SK-N-SH (cell line): ENCODE measurements around the gene CST9L. TPM values are rescaled to one million over a fixed set of nuclear protein-coding genes. Genes with fewer than 3 reads are reported as not detected.

Source experiments
- CTCF ChIA-PET: fragments of 300-600, 350-600 bp; formaldehyde crosslinking; extraction: SDS; loops from one replicate; lab custom pipeline; 2021; lab: Yijun Ruan, JAX
- POLR2A ChIA-PET: fragments of 350-600 bp; sonication (Branson Sonifier 250); formaldehyde crosslinking; extraction: SDS; loops from one replicate; lab custom pipeline; 2020; ENCODE audit warnings: antibody characterized with exemption, inconsistent platforms; lab: Yijun Ruan, JAX
- DNase-seq: peaks from one replicate; pipeline ENCODE4 v3.0.0; 2012
- H2AFZ ChIP-seq: fragments of 200-600 bp; sonication (generic); 2 replicates; pipeline ENCODE4 v1.8.1; 2016; ENCODE audit warnings: antibody characterized with exemption, mild to moderate bottlenecking, low read depth
- H3F3A ChIP-seq: fragments of 200-600 bp; sonication (generic); replicated peaks from 2 replicates; pipeline ENCODE3; 2016; ENCODE audit warnings: antibody characterized with exemption, mild to moderate bottlenecking; ENCODE audit not compliant: insufficient read depth
- H3K27ac ChIP-seq, 2 experiments: fragments of 200-500 bp in 1 of 2; fragments of 200-600 bp in 1 of 2; sonication (Bioruptor generic) in 1 of 2; sonication (generic), shearing (Covaris generic) in 1 of 2; 2 replicates each; pipeline versions ENCODE4 v1.5.1 to v1.6.1; 2014 to 2016; ENCODE audit warnings: low read depth in 2 of 2, inconsistent platforms in 1 of 2, low read length in 1 of 2, mild to moderate bottlenecking in 1 of 2, mixed read lengths in 1 of 2
- H3K27me3 ChIP-seq: fragments of 200-600 bp; sonication (generic), shearing (Covaris generic); 2 replicates; pipeline ENCODE4 v1.6.1; 2016; ENCODE audit warnings: mixed run types; ENCODE audit not compliant: insufficient read depth
- H3K36me3 ChIP-seq, 2 experiments: fragments of 200-500 bp in 1 of 2; fragments of 200-600 bp in 1 of 2; sonication (Bioruptor generic) in 1 of 2; sonication (generic) in 1 of 2; replicated peaks in 1 of 2; 2 replicates each; pipeline versions ENCODE3 to v1.5.1; 2014 to 2016; ENCODE audit warnings: low read length in 1 of 2, mild to moderate bottlenecking in 1 of 2; ENCODE audit not compliant: insufficient read depth in 2 of 2, control insufficient read depth in 1 of 2
- H3K4me1 ChIP-seq, 2 experiments: fragments of 200-500 bp in 1 of 2; fragments of 200-600 bp in 1 of 2; sonication (Bioruptor generic) in 1 of 2; sonication (generic), shearing (Covaris generic) in 1 of 2; 2 replicates each; pipeline versions ENCODE4 v1.5.1 to v1.6.1; 2014 to 2016; ENCODE audit warnings: low read depth in 1 of 2, low read length in 1 of 2, mixed run types in 1 of 2; ENCODE audit not compliant: insufficient read depth in 2 of 2, control insufficient read depth in 1 of 2
- H3K4me2 ChIP-seq: fragments of 200-600 bp; sonication (generic), shearing (Covaris generic); 2 replicates; pipeline ENCODE4 v1.6.1; 2017; ENCODE audit warnings: mixed run types
- H3K4me3 ChIP-seq, 2 experiments: fragments of 200-500 bp in 1 of 2; fragments of 200-600 bp in 1 of 2; sonication (Bioruptor generic) in 1 of 2; sonication (generic), shearing (Covaris generic) in 1 of 2; 2 replicates each; pipeline versions ENCODE4 v1.5.1 to v1.8.1; 2014 to 2016; ENCODE audit warnings: low read depth in 2 of 2, inconsistent platforms in 1 of 2, low read length in 1 of 2, mild to moderate bottlenecking in 1 of 2, mixed read lengths in 1 of 2, moderate library complexity in 1 of 2
- H3K79me2 ChIP-seq: fragments of 200-600 bp; sonication (generic); 2 replicates; pipeline ENCODE4 v1.8.1; 2017; ENCODE audit warnings: mild to moderate bottlenecking; ENCODE audit not compliant: insufficient read depth
- H3K9ac ChIP-seq: fragments of 200-600 bp; sonication (generic); 2 replicates; pipeline ENCODE4 v1.6.1; 2017; ENCODE audit warnings: mixed run types
- H3K9me2 ChIP-seq: fragments of 200-600 bp; sonication (generic); 2 replicates; pipeline ENCODE4 v1.6.1; 2017; ENCODE audit warnings: mixed run types
- H3K9me3 ChIP-seq: fragments of 200-600 bp; sonication (generic); 2 replicates; pipeline ENCODE4 v1.6.1; 2017; ENCODE audit warnings: mixed run types, mild to moderate bottlenecking, moderate library complexity
- H4K20me1 ChIP-seq: fragments of 200-600 bp; sonication (generic); 2 replicates; pipeline ENCODE4 v1.6.1; 2017; ENCODE audit warnings: mild to moderate bottlenecking, mixed run types; ENCODE audit not compliant: insufficient read depth
- CHD2 ChIP-seq: fragments of 150-350 bp; IDR thresholded peaks from 2 replicates; pipeline ENCODE4 v1.6.1; 2018; ENCODE audit warnings: low read length; ENCODE audit not compliant: partially characterized antibody
- RFX5 ChIP-seq: IDR thresholded peaks from 2 replicates; pipeline ENCODE4 v1.6.1; 2012; ENCODE audit warnings: mild to moderate bottlenecking, improper control_type of control experiment, low read length
- RXRA ChIP-seq: IDR thresholded peaks from 2 replicates; pipeline ENCODE4 v1.4.0; 2012; ENCODE audit warnings: low read depth, mild to moderate bottlenecking, borderline replicate concordance
- SIN3A ChIP-seq: IDR thresholded peaks from 2 replicates; pipeline ENCODE4 v1.6.1; 2012; ENCODE audit warnings: low read depth, mild to moderate bottlenecking, low read length, moderate library complexity, borderline replicate concordance
- YY1 ChIP-seq: IDR thresholded peaks from 2 replicates; pipeline ENCODE4 v1.4.0; 2012; ENCODE audit warnings: low read depth, mild to moderate bottlenecking
- WGBS: methylation state at CpG from one replicate; pipeline ENCODE4 v1.1.6; 2017; ENCODE audit warnings: low lambda C conversion rate; 5-methylcytosine and 5-hydroxymethylcytosine counted together
- polyA plus RNA-seq, 3 experiments: library from polyadenylated mRNA; depleted of rRNA; stranded (reverse); fragments of >200 nt; gene quantifications; 2 replicates each; pipeline ENCODE4 v1.2.3, GENCODE V29; 2012
- TF ChIP-seq, protein P1 (sequence below): IDR thresholded peaks from 2 replicates; pipeline ENCODE4 v1.4.0; 2012; ENCODE audit warnings: low read depth, borderline replicate concordance
- TF ChIP-seq, protein P2 (sequence below): IDR thresholded peaks from 2 replicates; pipeline ENCODE4 v1.4.0; 2012; ENCODE audit warnings: low read depth
- TF ChIP-seq, protein P3 (sequence below): IDR thresholded peaks from 2 replicates; pipeline ENCODE4 v1.6.1; 2012; ENCODE audit warnings: mild to moderate bottlenecking, low read depth, low read length, moderate library complexity
- TF ChIP-seq, protein P4 (sequence below): fragments of 200-600 bp; sonication (generic); IDR thresholded peaks from 2 replicates; pipeline ENCODE4 v1.6.1; 2017; ENCODE audit warnings: antibody characterized with exemption, mild to moderate bottlenecking, moderate library complexity
- TF ChIP-seq, protein P5 (sequence below): IDR thresholded peaks from 2 replicates; pipeline ENCODE4 v1.4.0; 2012; ENCODE audit warnings: low read depth, borderline replicate concordance

The CST9L gene
- polyA plus RNA-seq, 1 of the 3 experiments (the other 2 are of a cell fraction) = not detected

DNA sequence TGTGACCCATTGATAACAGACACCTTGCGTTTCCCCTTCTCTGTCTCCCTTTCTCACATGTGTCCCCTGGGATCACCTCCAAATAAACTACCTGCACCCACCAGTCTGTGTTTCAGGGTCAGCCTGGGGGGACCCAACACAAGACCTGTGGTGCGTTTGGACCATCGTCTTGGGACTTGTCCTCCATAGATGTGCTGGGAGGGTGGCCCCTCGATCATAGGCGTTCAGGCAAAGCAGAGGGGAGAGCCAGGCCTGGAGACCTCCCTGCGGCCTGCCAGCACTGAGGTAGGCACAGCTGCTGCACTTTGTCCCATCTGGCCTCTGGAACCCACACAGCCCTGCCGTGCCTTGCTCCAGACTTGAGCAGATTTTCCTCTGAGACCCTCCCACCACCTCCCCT, 19.3 kb upstream of the CST9L start:
- ChIA-PET CTCF (no interaction called here), POLR2A (no interaction called here)
- Histone ChIP-seq H3K79me2 (no peaks in the 10 kb centered on the region), H3K4me3 (no peak overlapping the region), H4K20me1 (no peaks in the 10 kb centered on the region), H3K9me3 (no peaks in the 10 kb centered on the region), H2AFZ (no peak overlapping the region), H3K4me2 (no peak overlapping the region), H3K36me3 (no peaks in the 10 kb centered on the region), H3K27me3 (no peaks in the 10 kb centered on the region), H3F3A (no peaks in the 10 kb centered on the region), H3K27ac (no peak overlapping the region), H3K9ac (no peak overlapping the region), H3K9me2 (no peaks in the 10 kb centered on the region), H3K4me1 (no peaks in the 10 kb centered on the region)
- 32% methylated on average over 2 of the region's 7 CpGs for WGBS
- DNase-seq = no peak
- TF ChIP-seq, protein P1, sequence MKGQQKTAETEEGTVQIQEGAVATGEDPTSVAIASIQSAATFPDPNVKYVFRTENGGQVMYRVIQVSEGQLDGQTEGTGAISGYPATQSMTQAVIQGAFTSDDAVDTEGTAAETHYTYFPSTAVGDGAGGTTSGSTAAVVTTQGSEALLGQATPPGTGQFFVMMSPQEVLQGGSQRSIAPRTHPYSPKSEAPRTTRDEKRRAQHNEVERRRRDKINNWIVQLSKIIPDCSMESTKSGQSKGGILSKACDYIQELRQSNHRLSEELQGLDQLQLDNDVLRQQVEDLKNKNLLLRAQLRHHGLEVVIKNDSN = no peak
- no peak for TF ChIP-seq RFX5
- no peak for TF ChIP-seq SIN3A
- TF ChIP-seq YY1 = no peak
- TF ChIP-seq, protein P2, sequence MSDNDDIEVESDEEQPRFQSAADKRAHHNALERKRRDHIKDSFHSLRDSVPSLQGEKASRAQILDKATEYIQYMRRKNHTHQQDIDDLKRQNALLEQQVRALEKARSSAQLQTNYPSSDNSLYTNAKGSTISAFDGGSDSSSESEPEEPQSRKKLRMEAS = no peak
- TF ChIP-seq, protein P3, sequence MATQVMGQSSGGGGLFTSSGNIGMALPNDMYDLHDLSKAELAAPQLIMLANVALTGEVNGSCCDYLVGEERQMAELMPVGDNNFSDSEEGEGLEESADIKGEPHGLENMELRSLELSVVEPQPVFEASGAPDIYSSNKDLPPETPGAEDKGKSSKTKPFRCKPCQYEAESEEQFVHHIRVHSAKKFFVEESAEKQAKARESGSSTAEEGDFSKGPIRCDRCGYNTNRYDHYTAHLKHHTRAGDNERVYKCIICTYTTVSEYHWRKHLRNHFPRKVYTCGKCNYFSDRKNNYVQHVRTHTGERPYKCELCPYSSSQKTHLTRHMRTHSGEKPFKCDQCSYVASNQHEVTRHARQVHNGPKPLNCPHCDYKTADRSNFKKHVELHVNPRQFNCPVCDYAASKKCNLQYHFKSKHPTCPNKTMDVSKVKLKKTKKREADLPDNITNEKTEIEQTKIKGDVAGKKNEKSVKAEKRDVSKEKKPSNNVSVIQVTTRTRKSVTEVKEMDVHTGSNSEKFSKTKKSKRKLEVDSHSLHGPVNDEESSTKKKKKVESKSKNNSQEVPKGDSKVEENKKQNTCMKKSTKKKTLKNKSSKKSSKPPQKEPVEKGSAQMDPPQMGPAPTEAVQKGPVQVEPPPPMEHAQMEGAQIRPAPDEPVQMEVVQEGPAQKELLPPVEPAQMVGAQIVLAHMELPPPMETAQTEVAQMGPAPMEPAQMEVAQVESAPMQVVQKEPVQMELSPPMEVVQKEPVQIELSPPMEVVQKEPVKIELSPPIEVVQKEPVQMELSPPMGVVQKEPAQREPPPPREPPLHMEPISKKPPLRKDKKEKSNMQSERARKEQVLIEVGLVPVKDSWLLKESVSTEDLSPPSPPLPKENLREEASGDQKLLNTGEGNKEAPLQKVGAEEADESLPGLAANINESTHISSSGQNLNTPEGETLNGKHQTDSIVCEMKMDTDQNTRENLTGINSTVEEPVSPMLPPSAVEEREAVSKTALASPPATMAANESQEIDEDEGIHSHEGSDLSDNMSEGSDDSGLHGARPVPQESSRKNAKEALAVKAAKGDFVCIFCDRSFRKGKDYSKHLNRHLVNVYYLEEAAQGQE = no peak
- TF ChIP-seq, protein P4, sequence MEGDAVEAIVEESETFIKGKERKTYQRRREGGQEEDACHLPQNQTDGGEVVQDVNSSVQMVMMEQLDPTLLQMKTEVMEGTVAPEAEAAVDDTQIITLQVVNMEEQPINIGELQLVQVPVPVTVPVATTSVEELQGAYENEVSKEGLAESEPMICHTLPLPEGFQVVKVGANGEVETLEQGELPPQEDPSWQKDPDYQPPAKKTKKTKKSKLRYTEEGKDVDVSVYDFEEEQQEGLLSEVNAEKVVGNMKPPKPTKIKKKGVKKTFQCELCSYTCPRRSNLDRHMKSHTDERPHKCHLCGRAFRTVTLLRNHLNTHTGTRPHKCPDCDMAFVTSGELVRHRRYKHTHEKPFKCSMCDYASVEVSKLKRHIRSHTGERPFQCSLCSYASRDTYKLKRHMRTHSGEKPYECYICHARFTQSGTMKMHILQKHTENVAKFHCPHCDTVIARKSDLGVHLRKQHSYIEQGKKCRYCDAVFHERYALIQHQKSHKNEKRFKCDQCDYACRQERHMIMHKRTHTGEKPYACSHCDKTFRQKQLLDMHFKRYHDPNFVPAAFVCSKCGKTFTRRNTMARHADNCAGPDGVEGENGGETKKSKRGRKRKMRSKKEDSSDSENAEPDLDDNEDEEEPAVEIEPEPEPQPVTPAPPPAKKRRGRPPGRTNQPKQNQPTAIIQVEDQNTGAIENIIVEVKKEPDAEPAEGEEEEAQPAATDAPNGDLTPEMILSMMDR = no peak
- TF ChIP-seq CHD2 = no peak
- TF ChIP-seq RXRA = no peak
- TF ChIP-seq, protein P5, sequence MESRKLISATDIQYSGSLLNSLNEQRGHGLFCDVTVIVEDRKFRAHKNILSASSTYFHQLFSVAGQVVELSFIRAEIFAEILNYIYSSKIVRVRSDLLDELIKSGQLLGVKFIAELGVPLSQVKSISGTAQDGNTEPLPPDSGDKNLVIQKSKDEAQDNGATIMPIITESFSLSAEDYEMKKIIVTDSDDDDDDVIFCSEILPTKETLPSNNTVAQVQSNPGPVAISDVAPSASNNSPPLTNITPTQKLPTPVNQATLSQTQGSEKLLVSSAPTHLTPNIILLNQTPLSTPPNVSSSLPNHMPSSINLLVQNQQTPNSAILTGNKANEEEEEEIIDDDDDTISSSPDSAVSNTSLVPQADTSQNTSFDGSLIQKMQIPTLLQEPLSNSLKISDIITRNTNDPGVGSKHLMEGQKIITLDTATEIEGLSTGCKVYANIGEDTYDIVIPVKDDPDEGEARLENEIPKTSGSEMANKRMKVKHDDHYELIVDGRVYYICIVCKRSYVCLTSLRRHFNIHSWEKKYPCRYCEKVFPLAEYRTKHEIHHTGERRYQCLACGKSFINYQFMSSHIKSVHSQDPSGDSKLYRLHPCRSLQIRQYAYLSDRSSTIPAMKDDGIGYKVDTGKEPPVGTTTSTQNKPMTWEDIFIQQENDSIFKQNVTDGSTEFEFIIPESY = no peak
